Head of caudate nucleus (tissue), 42 donors: ENCODE results near the gene LAPTM5.

Experiments
- DNase-seq, 42 donors: peaks; one replicate each; pipeline versions ENCODE4 v3.0.0 to v3.0.0-alpha.2; 2020 to 2021; ENCODE audit warnings: mixed read lengths in 7 of 42
- intact Hi-C: fragments of 100-400 bp; cut with DNase I; formaldehyde crosslinking; loops from one replicate; pipeline ENCODE4 v1.15.0; 2022

LAPTM5 gene

DNA sequence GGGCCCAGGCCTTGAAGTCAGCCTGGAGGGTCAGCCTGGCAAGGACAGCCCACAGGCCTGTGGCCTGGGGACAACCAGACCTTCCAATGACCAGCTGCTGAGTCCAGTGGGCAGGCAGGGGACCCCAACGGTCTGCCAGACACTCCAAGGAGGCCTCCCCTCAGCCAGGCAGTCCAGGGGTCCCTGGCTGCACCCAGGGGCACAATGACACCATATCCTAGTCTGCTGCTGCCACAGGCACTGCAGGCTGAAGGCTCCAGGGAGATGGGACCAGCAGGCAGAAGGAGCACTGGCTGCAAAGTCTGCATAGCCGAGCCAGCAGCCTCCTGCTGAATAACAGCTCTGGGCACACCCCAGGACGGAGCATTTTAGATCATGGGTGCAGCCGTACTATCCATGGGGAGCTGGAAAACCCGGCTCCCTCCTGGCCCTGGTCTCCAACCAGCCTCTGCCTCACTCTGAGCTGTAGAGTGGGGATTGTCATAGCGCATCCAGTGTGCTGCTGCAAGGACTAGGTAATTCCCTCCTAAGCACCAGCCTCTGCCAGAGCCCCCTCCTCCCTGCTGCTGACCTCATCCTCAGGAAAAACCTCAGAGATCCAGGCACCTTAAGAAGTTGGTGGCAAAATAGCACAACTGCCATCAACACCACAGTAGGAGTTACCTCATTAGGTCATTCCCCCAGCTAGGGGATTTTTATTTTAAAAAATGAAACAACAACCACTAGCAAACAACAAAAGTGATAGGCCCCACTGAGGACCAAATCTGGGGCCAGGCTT lies 4.8 kb upstream of the LAPTM5 start:
- DNase-seq: no peak
- intact Hi-C loops: no loop called here

DNA sequence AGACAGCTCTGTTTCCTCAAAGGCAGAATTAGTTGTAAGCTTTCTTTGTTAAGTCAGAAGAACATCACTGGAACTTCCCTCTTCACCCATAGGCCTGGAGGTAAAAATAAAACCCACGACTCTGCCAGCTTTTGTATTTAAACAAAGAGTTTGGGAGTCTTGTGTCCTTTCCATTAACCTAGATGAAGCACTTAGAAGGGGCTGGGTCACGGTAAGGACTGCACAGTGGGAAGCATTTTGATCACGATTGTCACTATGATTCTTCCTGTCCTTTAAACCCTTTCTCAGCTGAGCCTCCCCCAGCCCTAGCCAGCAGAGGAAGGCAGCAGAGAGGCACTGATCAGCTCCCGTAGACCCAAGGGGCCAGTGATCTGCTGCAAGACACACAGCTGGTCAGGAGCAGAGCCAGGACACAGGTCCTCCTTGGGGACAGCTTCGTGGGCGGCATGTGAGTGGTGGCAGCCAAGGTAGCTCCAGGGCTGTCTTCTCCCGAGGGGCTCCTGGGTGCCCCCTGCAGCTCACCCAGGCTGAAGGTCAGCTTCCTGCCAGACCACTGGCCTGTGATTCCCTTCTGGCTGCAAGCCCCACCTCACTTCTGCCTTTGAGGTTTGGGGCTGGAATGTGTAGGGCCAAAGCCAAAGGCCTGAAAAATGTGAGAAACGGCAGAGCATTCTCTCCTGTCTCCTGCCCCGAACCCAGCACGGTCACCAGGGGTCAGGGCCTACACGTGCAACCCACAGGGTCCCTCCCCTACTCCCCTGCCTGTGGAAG lies 4.0 kb upstream of the LAPTM5 start:
- intact Hi-C loops: no loop called here
- DNase-seq: no peak

DNA sequence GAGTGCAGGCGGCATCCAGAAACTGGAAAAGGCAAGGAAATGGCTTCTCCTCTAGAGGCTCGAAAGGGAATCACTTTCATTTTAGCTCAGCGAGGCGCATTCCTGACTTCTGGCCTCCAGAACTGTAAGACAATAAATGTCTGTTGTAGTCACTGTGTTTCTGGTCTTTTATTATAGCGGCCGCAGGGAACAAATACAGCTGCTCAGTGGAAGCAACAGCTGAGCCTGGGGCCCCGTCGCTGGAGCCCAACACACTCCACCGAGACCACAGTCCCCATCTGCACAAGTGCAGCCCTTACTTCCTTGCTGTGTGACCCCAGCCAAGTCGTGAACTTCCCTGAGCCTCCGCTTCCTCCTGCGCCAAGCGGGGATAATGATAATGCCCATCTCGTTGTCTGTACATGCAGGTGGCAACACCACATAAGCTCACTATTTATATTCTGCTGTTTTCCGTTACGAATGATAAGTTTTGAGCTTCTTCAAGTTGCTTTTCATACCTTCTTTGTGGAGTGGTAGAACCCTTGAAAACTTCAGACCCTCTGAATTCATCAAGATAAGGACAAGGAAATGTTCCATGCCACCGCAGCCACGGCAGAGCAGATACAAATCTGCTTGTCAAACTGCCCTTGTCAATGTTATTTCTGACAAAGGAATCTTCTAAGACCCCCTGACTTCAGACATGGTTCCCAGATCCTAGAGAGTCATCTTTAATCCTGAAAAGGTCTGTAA lies 3.2 kb upstream of the LAPTM5 start:
- peak in 4 of 42 donors; percentile 41 to 54 (median 50) for DNase-seq
- intact Hi-C loops: no loop called here

DNA sequence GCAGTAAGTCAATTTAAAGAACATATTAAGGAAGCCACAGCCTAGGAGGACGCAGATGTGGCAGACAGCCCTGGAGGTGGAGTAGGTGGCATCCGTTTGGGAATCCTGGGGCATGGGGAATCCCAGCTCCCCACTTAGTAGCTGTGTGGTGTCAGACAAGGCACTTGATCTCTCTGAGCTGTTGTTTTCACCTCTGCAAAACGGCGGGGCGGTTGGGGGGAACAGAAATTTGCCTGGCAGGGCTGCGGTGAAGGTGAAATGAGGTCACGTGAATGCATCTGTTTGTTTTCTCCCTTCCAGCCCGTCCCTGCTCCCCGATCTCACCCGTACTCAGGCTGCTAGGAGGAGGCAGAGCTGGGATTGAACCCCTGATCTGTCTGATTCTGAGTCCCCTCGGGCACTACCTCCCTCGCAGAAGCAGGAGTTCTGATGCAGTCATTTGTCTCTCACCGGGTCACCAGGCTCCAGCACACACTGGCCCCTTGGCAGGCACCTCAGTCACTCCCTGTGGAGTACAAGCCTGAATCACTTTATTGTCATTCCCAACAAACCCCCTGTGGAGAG lies 2.2 kb upstream of the LAPTM5 start:
- intact Hi-C loops: no loop called here
- peak in 2 of 42 donors; percentile 35 to 58 for DNase-seq

DNA sequence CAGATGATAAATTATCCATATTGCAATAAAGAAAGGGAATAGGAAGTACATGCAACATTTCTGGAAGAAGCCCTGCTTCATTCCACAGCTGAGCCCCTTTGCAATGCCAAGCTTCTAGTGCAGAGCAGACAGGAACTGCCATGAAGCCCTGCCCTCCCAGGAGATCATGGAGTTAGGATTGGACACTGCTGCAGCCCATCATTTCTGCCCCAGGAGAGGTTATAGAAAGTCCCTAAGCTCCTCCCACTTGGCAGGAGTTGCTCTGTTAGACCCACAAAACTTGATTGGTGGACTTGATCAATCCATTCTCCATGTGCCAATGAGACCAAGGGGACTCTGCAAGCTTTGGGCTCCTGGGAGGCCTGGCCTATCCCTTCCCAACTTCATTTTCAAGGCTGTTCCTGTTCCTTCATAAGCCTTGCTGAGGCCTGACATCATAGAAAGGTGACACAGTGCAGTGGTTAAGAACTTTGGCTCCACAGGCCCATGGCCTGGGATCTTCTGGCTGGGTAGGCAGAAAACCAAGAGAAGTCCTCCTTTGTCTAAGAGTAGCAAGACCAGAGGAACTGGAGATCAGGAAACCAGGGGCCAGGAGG lies 1.3 kb upstream of the LAPTM5 start:
- DNase-seq: no peak

DNA sequence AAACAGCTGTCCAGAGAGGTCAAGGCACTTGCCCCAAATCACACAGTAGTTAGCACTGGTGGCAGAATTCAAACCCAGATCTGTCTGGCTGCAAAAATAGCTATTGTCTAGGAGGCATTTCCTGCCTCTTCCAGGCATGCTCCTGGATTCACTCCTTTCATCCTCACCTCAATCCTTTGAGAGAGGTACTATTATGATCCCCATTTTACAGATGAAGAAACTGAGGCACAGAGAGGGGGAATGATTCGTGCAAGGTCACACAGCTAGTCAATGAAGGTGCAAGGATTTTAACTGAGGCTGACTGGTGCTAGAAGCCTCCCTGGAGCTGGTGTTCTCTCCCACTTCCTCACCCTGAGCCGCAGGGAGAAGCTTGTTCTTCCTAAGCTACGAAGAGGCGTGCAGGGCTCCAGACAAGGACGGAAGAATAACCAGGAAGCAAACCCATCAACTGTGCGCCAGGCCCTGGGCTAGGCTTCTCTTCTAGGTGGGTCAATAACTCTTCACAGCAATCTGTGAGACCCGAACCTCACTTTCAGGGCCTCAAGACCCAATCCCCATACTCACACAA lies 631 bp upstream of the LAPTM5 start:
- no peak for DNase-seq
- intact Hi-C loops: no loop called here

More for the DNA sequence above, 1.3 kb upstream of the LAPTM5 start:
- intact Hi-C loops: no loop called here

DNA sequence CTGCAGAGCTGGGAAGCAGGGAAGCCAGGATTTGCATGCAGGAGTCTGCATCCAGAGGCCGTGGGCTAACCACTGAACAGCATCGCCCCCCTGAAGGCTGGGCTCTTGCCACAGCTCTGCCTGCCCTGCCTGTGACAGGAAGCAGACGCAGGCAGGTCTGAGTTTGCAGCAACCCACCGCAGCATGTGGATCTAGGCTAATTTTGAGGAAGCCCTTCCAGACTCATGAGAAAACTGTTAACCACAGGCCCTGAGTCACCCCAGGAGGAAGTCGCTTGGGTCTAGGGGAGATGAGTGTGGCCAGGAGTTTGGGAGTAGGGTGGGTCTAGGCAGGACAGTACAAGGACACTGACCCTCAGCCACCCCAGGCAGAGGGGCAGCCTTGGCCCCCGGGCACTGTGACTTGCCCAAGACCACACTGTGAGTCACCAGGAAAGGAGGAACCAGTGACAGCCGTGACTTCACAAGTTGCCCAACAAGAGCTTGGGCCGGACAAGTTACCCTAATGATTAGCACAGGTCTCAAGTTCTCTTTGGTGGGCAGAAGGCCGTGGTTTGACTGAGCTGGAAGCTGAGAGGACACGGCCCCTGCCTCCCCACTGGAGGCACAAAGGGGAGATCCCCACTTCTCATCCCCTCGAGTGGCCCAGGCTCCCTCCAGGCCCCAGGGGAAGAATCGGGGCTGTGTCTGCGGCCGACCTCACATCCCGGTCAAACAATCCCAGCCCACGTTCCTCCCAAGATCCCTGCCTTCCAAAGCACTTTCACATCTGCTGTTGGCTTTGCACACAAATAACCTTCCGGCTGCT lies 826 bp downstream of the LAPTM5 start:
- DNase-seq: peak in 34 of 42 donors; percentile 24 to 84 (median 51)
- intact Hi-C loops: no loop called here

DNA sequence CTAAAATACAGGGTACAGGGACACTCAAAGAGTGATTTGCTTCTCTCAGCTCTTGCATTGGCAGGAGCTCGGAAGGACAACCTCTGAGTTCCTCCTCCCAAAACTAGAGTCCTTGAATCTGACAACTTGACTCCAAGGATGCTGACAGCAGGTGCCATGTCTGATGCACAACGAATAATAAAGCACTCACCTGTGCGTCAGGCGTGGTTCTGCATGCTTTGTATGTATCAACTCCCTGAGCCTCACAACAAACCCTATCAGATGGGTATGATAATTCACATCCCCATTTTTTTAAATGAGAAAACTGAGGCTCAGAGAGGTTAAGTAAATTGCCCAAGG lies 1.4 kb downstream of the LAPTM5 start:
- DNase-seq: no peak
- intact Hi-C loops: no loop called here

DNA sequence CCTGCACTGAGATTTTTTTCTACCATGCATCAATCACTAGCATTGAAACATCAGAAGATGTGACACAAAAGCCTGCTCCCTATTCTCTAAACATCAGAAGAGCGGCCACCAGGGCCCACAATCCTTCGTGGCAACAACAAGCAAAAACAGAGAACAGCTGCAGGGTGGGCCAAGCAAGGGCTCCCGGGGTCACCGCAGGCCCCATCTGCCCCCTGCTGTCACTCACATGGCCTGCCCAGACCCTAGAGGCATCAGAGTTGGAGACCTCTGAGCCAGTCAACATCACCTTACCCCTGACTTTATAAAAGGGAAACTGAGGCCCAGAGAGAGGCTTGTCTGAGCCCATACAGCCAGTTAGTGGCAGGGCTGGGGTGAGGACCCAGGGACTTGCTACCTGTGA lies 1.8 kb downstream of the LAPTM5 start:
- intact Hi-C loops: no loop called here
- DNase-seq: no peak

DNA sequence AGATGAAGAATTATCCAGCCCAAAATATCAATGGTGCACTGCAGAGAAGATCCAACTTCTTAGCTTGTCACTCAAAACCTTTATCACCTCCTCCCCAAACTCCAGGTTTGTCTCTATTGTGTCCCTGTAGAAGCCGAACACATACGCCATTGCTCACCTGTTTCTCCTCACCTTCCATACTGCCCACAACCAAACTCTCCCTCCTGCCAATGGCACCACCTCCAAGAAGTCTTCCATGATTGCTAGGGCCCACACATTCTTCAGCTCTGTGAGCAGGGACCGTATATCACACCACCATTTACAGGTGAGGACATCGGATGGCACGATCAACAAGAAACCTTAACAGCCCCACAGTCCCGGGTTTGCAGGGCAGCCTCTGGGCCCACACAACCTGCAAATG lies 2.2 kb downstream of the LAPTM5 start:
- intact Hi-C loops: no loop called here

DNA sequence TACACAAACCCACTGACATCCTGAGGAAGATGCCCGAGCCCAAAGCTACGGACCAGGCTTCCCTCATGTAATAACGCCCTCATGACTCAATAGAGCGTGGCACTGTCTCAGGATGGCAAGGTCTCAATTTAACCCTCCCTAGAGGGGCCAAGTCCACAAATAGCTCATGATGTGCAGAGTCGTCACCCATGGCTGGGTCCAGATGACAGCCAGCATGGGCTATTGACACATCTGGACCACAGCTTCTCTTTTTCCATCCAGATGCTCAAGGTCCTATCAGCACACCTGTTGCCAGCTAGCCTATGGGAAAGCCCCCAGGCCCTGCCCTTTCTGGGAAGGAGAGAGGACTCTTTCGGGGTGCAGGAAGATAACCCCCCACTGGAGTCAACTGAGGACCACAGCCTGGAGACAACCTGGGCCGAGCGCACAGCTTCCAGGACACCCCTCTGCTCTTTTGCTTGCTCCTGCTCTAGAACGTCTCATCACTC lies 2.8 kb downstream of the LAPTM5 start:
- no peak for DNase-seq
- intact Hi-C loops: no loop called here

More for the DNA sequence above, 2.2 kb downstream of the LAPTM5 start:
- no peak for DNase-seq

DNA sequence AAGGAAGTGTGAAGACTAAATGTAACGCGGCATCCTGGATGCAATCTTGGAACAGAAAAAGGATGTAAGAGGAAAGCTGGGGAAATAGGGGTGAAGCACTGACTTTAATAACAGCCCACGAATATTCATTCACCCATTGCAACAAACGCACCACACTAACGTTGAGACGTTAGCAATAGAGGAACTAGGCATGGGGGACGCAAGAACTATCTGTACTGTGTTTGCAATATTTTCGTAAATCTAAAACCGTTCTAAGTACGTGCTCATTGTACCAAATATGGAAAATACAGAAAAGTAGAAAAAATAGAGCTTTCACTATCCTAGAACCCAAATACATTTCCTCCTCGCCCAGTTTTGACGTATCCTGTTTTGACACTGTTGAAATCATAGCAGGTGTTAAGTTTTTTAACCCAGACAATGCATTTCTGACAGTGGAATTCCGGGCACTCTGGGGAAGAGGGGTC lies 3.9 kb downstream of the LAPTM5 start:
- intact Hi-C loops: no loop called here
- no peak for DNase-seq

DNA sequence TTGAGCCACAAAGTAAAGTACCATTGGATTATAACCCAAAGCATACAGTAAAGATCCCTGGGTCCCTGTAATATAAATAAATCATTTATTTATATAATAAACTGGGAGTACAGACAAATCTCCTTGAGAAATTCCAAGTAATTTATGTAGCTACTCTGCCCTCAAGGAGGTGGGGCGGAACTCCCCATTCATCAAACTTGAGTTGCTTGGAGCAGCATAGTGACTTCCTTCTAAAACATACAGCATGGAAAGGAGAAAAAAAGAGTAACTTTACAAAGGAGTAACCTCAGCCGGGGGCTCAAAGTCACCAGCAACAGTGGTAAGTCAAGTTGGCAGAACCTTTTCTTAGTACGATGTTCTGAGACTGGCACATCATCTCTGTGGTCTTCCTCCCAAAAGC lies 4.5 kb downstream of the LAPTM5 start:
- DNase-seq: no peak
- intact Hi-C loops: no loop called here

DNA sequence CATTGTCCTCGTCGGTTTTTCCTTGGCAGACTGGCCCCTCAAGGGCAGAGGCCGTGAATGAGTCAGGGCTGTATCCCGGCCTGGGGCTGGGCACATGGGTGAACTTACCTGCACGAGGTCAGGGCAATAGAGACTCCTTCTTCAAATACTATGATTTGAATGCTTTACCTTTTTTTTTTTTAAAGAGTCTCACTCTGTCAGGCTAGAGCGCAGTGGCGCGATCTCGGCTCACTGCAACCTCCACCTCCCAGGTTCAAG lies 5.0 kb downstream of the LAPTM5 start:
- no peak for DNase-seq
- intact Hi-C loops: no loop called here

DNA sequence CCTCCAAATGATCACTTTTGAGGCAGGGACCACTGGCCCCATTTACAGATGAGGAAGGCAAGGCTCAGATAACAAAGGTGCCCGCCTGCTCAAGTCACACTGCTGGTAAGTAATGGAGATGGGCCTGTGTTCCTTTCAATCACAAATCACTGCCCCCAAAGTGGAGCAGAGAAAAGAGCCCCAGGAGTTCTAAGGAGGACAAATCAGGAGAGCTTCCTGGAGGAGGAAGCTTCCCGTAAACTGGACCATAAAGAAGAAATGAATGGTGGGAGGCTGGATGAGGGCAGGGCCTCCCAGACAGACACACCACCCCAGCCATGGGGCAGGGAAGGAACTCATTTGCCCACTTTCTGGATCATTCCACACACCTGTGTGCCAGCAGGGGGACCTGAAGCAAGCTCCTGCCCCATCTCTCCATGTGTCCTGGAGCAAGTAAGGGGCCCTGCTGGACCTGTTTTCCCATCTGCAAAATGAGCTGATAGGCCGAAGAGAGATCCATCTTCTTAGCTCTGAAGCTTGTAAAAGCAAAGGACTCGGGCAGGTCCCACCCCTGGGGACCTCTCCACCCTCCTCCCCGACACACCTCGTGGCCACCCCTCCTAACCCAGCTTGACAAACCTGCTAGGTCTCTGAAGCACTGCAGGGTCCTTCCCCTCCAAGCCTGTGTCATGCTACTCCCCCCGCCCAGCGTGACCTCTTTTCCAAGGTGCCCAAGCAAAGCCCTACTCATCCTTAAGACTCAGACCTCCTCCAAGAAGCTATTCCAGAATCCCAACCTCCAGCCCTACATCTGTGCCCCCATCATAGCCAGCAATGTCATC lies 5.5 kb downstream of the LAPTM5 start:
- no peak for DNase-seq
- intact Hi-C loops: no loop called here

DNA sequence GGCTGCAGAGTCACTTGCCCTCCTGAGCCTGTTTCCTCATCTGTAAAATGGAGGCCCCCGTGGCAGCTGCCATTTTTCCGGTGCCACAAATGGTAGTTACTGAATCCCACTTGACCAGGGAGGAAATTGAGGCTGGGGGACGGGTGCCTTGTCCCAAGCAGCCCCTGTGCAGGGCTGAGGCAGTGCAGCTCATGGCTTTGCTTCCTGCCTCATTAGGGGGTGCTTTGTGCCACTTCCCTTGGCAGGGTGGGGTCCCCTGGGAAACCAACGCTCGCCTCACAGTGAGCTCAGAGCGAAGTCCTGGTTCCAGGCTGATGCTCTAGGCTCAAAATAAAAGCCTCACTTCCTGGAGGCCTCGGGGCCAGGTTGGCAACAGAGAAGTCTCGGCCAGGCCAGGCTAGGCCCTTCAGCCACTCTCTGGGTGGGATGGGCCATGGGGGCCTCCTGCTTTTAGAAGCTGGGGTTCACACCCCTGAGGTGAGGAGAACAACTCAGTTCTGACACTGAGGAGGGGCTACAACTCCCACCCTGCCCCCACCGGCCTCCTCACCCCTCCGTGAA lies 6.8 kb downstream of the LAPTM5 start:
- intact Hi-C loops: no loop called here
- no peak for DNase-seq
